ENCODE results near the gene TXNRD1. TPM values are rescaled to one million over a fixed set of nuclear protein-coding genes. Genes with fewer than 3 reads are reported as not detected.

Gene TXNRD1
- total RNA-seq, 1 experiment from 2014 or later = 327 TPM

DNA sequence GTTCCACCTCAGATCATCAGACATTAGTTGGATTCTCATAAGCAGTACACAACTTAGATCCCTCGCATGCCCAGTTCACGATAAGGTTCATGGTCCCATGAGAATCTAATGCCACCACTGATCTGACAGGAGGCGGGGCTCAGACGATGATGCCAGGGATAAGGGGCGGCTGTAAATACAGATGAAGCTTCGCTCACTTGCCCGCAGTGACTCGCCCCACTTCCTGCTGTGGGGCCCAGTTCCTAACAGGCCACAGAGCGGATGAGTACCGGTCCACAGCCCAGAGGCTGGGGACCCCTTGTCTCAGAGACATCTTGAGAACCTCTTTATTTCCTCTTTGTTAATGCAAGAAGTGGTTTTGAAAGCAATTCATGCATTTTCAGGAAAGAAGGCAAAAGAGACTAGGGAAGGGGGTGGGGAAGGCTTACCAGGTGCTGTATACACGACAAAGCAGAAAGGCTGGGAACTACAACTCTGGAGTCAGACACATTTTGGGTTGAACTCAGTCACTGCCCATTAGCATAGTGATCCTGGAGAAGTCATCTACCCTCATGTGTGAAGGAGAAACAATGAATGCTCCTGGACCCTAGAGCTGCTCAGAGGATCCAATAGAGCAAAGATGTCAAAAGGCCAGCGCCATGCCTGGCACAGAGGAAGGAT, 156.6 kb downstream of the TXNRD1 start:
- DNase-seq (ENCODE audit: low read depth, low spot score) = no peak
- CTCF ChIA-PET = interaction anchor here (1.8 kb wide), 1 partner anchor 10 kb away, joined by 7 read pairs; no protein-coding TSS in a partner anchor
- H3K4me2 ChIP-seq (ENCODE audit: low read length) = no peak overlapping the region

DNA sequence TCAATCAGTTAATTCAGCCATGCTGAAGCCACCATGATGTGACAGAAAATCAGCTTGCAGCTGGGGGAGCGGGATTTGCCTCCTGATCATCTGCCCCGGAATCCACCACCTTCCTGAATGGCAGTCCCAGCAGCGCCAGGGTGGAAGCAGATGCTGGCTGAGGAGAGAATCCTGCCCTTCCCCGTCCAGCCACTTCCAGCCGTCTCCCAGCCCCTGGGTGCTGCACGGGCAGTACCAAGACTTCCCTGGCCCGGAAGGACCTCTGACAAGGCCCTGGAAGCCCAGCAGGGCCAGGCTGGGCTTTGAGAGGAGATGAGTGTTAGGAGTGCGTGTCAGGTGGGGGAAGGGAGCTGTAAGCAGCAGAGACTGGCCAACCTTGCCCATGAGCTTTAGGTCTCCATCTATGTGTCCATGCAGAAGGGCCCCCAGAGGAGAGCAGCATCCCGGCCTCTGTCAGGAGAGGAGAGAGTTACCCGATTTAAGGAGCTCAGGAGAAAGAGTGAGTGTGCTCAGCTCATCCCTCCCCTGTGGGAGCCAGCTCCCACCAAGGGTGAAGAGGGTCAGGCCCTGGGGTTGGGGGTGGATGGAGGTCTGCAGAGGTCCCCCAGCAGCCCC, 157.2 kb downstream of the TXNRD1 start:
- Histone ChIP-seq H3K79me2 (ENCODE audit: insufficient read depth, low read length) (no peaks in the 10 kb centered on the region), H3K4me2 (ENCODE audit: low read length) (no peak overlapping the region), H4K20me1 (ENCODE audit: insufficient read depth) (no peaks in the 10 kb centered on the region), H3K4me3 (replicated peaks in 1 of 2; ENCODE audit: low read depth in 1 of 2, low read length in 2 of 2) (no peak overlapping the region), H3K4me1 (ENCODE audit: control insufficient read depth in 1 of 2, insufficient read depth in 2 of 2, low read length in 2 of 2) (peaks cover 6 to 36% of the 10 kb centered on the region in 2 experiments), H3K9me2 (ENCODE audit: insufficient read depth) (no peaks in the 10 kb centered on the region), H3K36me3 (ENCODE audit: control insufficient read depth in 1 of 2, insufficient read depth in 2 of 2, low read length in 2 of 2) (no peaks in the 10 kb centered on the region), H3K27ac (ENCODE audit: low read depth, low read length) (no peak overlapping the region), H3K9ac (ENCODE audit: low read length) (no peak overlapping the region), H3K27me3 (ENCODE audit: insufficient read depth, low read length) (no peaks in the 10 kb centered on the region), H3K9me3 (ENCODE audit: control insufficient read depth in 1 of 2, insufficient read depth in 1 of 2, low read depth in 1 of 2, low read length in 2 of 2) (peaks cover 3 to 10% of the 10 kb centered on the region in 2 experiments; a peak in 2 of 4 replicates), H2AFZ (ENCODE audit: low read depth, low read length, poor library complexity, severe bottlenecking) (no peak overlapping the region)
- ATAC-seq (no peak), DNase-seq (ENCODE audit: low read depth, low spot score) (no peak)
- no TSS peak for BruUV-seq (replicated peaks)
- intact Hi-C loops (cut with micrococcal nuclease) = no loop called here
- ChIA-PET CTCF (interaction anchor here (1.8 kb wide), 1 partner anchor 9 kb away, joined by 7 read pairs; no protein-coding TSS in a partner anchor), POLR2A (no interaction called here), RAD21 (ENCODE audit: low non-redundant PET in 1 of 2, low total read pairs in 2 of 2, uncharacterized antibody in 2 of 2, unreplicated experiment in 2 of 2) (no interaction called here)
- no peak for TF ChIP-seq TCF7L2 (IDR thresholded peaks at IDR 0.05; ENCODE audit: borderline replicate concordance, extremely low read depth, insufficient read depth, insufficient read length)
- TF ChIP-seq CTCF (IDR thresholded peaks at IDR 0.05 in 2 of 3, conservative IDR thresholded peaks at IDR 0.05 in 1 of 3; ENCODE audit: borderline replicate concordance in 1 of 3, insufficient read depth in 1 of 3, low read depth in 2 of 3, low read length in 2 of 3) = no peak
- no peak for TF ChIP-seq MAX (IDR thresholded peaks at IDR 0.05)
- no peak for TF ChIP-seq CEBPB (IDR thresholded peaks at IDR 0.05; ENCODE audit: low read depth)
- TF ChIP-seq EZH2 (IDR thresholded peaks at IDR 0.05) = no peak
- no peak for TF ChIP-seq POLR2AphosphoS5 (IDR thresholded peaks at IDR 0.05; ENCODE audit: low read depth, low read length)
- TF ChIP-seq POLR2A (IDR thresholded peaks at IDR 0.05; ENCODE audit: borderline replicate concordance, extremely low read depth, insufficient read depth, insufficient read length) = no peak
- TF ChIP-seq ZNF274 (IDR thresholded peaks at IDR 0.05; ENCODE audit: low read depth, low read length) = no peak
- no peak for TF ChIP-seq YY1 (IDR thresholded peaks at IDR 0.05; ENCODE audit: extremely low read depth, insufficient replicate concordance, low read depth, low read length)
- TF ChIP-seq SRF (IDR thresholded peaks at IDR 0.05; ENCODE audit: low read depth) = no peak
- TF ChIP-seq EZH2phosphoT487 (IDR thresholded peaks at IDR 0.05; ENCODE audit: borderline replicate concordance) = no peak
- no peak for TF ChIP-seq SP1 (IDR thresholded peaks at IDR 0.05; ENCODE audit: low read depth)
- TF ChIP-seq ELF1 (IDR thresholded peaks at IDR 0.05; ENCODE audit: borderline replicate concordance, low read depth) = no peak
- TF ChIP-seq CBX3 (IDR thresholded peaks at IDR 0.05; ENCODE audit: low read depth) = no peak

More for the DNA sequence above, 156.6 kb downstream of the TXNRD1 start:
- no peaks in the 10 kb centered on the region for H3K36me3 ChIP-seq (ENCODE audit: control insufficient read depth in 1 of 2, insufficient read depth in 2 of 2, low read length in 2 of 2)
- TF ChIP-seq RAD21 (IDR thresholded peaks at IDR 0.05; ENCODE audit: low read depth) = no peak
- TF ChIP-seq EZH2 (IDR thresholded peaks at IDR 0.05) = no peak
- TF ChIP-seq YY1 (IDR thresholded peaks at IDR 0.05; ENCODE audit: extremely low read depth, insufficient replicate concordance, low read depth, low read length) = no peak
- TF ChIP-seq FOSL1 (IDR thresholded peaks at IDR 0.05; ENCODE audit: low read depth) = no peak
- TF ChIP-seq POLR2AphosphoS5 (IDR thresholded peaks at IDR 0.05; ENCODE audit: low read depth, low read length) = no peak
- no peak for TF ChIP-seq ZFX (IDR thresholded peaks at IDR 0.05)
- no peak for TF ChIP-seq TCF7L2 (IDR thresholded peaks at IDR 0.05; ENCODE audit: borderline replicate concordance, extremely low read depth, insufficient read depth, insufficient read length)
- H3K9me2 ChIP-seq (ENCODE audit: insufficient read depth) = no peaks in the 10 kb centered on the region
- no peak overlapping the region for H2AFZ ChIP-seq (ENCODE audit: low read depth, low read length, poor library complexity, severe bottlenecking)
- H3K27ac ChIP-seq (ENCODE audit: low read depth, low read length) = no peak overlapping the region
- 0 out of 2 replicates have a peak, but pooled peaks have one; percentile 26 for ATAC-seq
- peaks cover 6 to 31% of the 10 kb centered on the region in 2 experiments for H3K4me1 ChIP-seq (ENCODE audit: control insufficient read depth in 1 of 2, insufficient read depth in 2 of 2, low read length in 2 of 2)
- RAD21 ChIA-PET (ENCODE audit: low non-redundant PET in 1 of 2, low total read pairs in 2 of 2, uncharacterized antibody in 2 of 2, unreplicated experiment in 2 of 2) = no interaction called here
- H3K9me3 ChIP-seq (ENCODE audit: control insufficient read depth in 1 of 2, insufficient read depth in 1 of 2, low read depth in 1 of 2, low read length in 2 of 2) = peaks cover 3 to 10% of the 10 kb centered on the region in 2 experiments; a peak in 2 of 4 replicates
- no peak overlapping the region for H3K4me3 ChIP-seq (replicated peaks in 1 of 2; ENCODE audit: low read depth in 1 of 2, low read length in 2 of 2)
- no peaks in the 10 kb centered on the region for H3K27me3 ChIP-seq (ENCODE audit: insufficient read depth, low read length)
- POLR2A ChIA-PET = no interaction called here
- H3K9ac ChIP-seq (ENCODE audit: low read length) = no peak overlapping the region
- intact Hi-C loops (cut with micrococcal nuclease) = no loop called here
- H3K79me2 ChIP-seq (ENCODE audit: insufficient read depth, low read length) = no peaks in the 10 kb centered on the region
- no TSS peak for BruUV-seq (replicated peaks)
- H4K20me1 ChIP-seq (ENCODE audit: insufficient read depth) = no peaks in the 10 kb centered on the region
